Psoas muscle (tissue), 8 donors: Measurements from ENCODE around the gene SLC9A5. TPM values are rescaled to one million over a fixed set of nuclear protein-coding genes. Genes with fewer than 3 reads are reported as not detected.
A peak's percentile ranks its signal among the peaks of the same experiment; 100 is the strongest.

ENCODE experiments used
- ATAC-seq, 4 donors: fragments of 200-7000 bp; cut with Tn5 transposase; one replicate each; pipeline ENCODE4 v1.9.1; 2020; ENCODE audit warnings: moderate library complexity in 3 of 4, mild to moderate bottlenecking in 2 of 4
- DNase-seq, 2 donors: peaks; one replicate each; pipeline ENCODE4 v3.0.0-alpha.2; 2020
- H3K27ac ChIP-seq: fragments of 200-600 bp; one replicate; pipeline ENCODE4 v1.8.0; 2022
- H3K27me3 ChIP-seq, 3 donors: fragments of 200-600 bp in 1 of 3; one replicate each; pipeline versions ENCODE4 v1.6.1 to v1.8.0; 2013 to 2022; ENCODE audit warnings: low read length in 2 of 3, mild to moderate bottlenecking in 2 of 3, moderate library complexity in 1 of 3; ENCODE audit not compliant: insufficient read depth in 3 of 3
- H3K36me3 ChIP-seq, 2 donors: fragments of 200-600 bp in 1 of 2; one replicate each; pipeline versions ENCODE4 v1.6.1 to v1.8.0; 2013 to 2022; ENCODE audit warnings: low read depth in 1 of 2, mild to moderate bottlenecking in 1 of 2, moderate library complexity in 1 of 2; ENCODE audit not compliant: insufficient read depth in 1 of 2
- H3K4me1 ChIP-seq: fragments of 200-600 bp; one replicate; pipeline ENCODE4 v1.8.0; 2022
- H3K4me3 ChIP-seq: fragments of 200-600 bp; one replicate; pipeline ENCODE4 v1.8.0; 2022; ENCODE audit warnings: mild to moderate bottlenecking
- H3K9me3 ChIP-seq: fragments of 200-600 bp; one replicate; pipeline ENCODE4 v1.8.0; 2022
- CTCF ChIP-seq: fragments of 200-600 bp; IDR thresholded peaks from one replicate; pipeline ENCODE4 v1.8.0; 2022; ENCODE audit warnings: antibody characterized with exemption
- WGBS, 3 donors: extraction: QIAGEN DNeasy Blood & Tissue Kit; methylation state at CpG; one replicate each; pipeline versions ENCODE4 v1.1.6 to v1.1.7; 2013; 5-methylcytosine and 5-hydroxymethylcytosine counted together
- intact Hi-C, 2 donors: fragments of 100-400 bp; cut with DNase I; formaldehyde crosslinking; loops; one replicate each; pipeline versions ENCODE4 v1.11.0 to v1.14.2; 2022
- polyA plus RNA-seq, 3 donors: library from polyadenylated mRNA; stranded (reverse); fragments of 200-250 nt; gene quantifications; one replicate each; pipeline ENCODE4 v1.2.3, GENCODE V29; 2013
- total RNA-seq, 4 donors: library from RNA; stranded (reverse); fragmentation: NEBNext Ultra II Directional in 2 of 4; extraction: Animal tissue kit (Norgen Biotek cat#: 25700) in 2 of 4; gene quantifications; one replicate each; pipeline versions ENCODE4 v1.2.1 to v1.2.4, GENCODE V29; 2021 to 2023
- donor health status: healthy with polysubstance abuse.
- donor health status: DM: no; HTN: no; CAD: no; lungs with moderate emphysema.
- donor health status: Bipolar disorder and iron deficiency.
- donor health status: healthy.
- donor health status: DM: yes; HTN: yes; CAD: no.
- donor health status: DM: no; HTN: no; CAD: no.
- donor health status: DM: no; HTN: no; CAD: no.
- donor health status: DM: yes; HTN: yes; CAD: no.

The SLC9A5 gene
- total and polyA plus RNA-seq, 7 donors = 0.52 to 1.7 (median 1.1) TPM

- peak overlapping the region; percentile 99 for H3K27ac ChIP-seq
- DNase-seq (no peak), ATAC-seq (no peak)
- no peaks in the 10 kb centered on the region for H3K27me3 ChIP-seq
- no peak for TF ChIP-seq CTCF
- peaks cover 32% of the 10 kb centered on the region for H3K4me1 ChIP-seq
- H3K4me3 ChIP-seq = peak overlapping the region; percentile 94
- intact Hi-C loops = no loop called here
- 1 to 9% (median 7%) methylated on average over 7 of the region's 7 CpGs for WGBS, 3 donors
- no peaks in the 10 kb centered on the region for H3K9me3 ChIP-seq
- H3K36me3 ChIP-seq = no peaks in the 10 kb centered on the region
These were observed 742 bp upstream of the SLC9A5 start for GRCh38 chr16:67248073-67248400.

DNA sequence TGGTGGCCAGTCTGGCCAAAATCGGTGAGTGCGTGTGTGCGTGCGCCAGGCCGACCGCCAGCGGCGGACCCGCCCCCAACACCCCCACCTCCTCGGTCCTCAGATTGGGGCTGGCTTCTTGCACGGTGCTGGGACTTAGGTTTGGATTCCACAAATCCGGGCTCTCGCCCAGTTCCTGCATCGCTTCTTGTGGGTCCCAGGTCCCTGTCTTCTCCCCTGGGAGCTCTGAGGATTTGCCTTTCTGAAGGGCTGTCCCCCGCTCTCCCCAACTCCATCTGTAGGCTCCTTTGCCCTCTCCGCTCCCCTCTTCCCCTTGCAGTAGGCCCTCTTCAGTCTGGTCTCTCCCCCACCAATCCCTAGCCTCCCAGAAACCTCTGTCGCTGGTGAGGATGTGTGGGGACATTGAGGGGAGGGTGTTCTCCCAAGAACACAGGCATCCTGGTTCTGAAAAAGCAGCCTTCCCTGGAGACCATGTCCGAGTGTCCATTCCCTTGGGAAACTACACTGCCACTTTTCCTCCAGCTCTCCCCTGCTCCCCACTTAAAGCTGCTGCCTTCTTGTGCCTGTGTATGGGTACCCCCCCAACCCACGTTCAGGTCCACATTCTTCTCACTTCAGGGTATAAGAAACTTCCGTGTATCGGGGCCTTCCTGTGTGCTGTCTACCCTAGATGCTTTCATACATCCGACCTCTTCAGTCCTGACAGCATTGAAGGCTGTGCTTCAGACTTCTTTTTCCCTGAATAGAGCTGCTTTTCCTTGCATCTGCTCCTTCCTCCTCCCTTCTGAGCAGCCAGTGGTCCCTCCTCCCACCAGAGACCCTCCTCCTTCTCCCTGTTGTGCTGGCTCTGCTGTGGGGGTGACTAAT is 632 bp downstream of the SLC9A5 start:
- no peak for ATAC-seq
- no peak for TF ChIP-seq CTCF
- Histone ChIP-seq H3K27me3 (no peaks in the 10 kb centered on the region), H3K9me3 (no peaks in the 10 kb centered on the region), H3K4me3 (peak overlapping the region; percentile 94), H3K36me3 (no peaks in the 10 kb centered on the region), H3K4me1 (peaks cover 20% of the 10 kb centered on the region), H3K27ac (peak overlapping the region; percentile 99)
- intact Hi-C loops = loop anchor here in 1 of 2 donors (10.0 kb wide), 1 partner anchor 165 kb away; the partner anchor contains the start of gene ZDHHC1
- peak; percentile 4 to 63 for DNase-seq
- WGBS, 3 donors = 23 to 35% (median 26%) methylated on average over 18 to 22 of the region's 22 CpGs

- no peak for TF ChIP-seq CTCF
- WGBS, 3 donors = 58 to 70% (median 59%) methylated on average over 4 of the region's 4 CpGs
- peaks cover 14% of the 10 kb centered on the region for H3K4me1 ChIP-seq
- H3K36me3 ChIP-seq = peaks cover 0 to under 1% of the 10 kb centered on the region in 2 donors
- H3K27me3 ChIP-seq = no peaks in the 10 kb centered on the region
- no peaks in the 10 kb centered on the region for H3K9me3 ChIP-seq
- ATAC-seq (no peak), DNase-seq (peak; percentile 5 to 12)
- no peak overlapping the region for H3K4me3 ChIP-seq
- H3K27ac ChIP-seq = no peak overlapping the region
- intact Hi-C loops = loop anchor here in 1 of 2 donors (10.0 kb wide), 1 partner anchor 165 kb away; the partner anchor contains the start of gene ZDHHC1
These were observed 1.2 kb downstream of the SLC9A5 start for GRCh38 chr16:67250045-67250327.

- WGBS, 3 donors = 43 to 66% (median 50%) methylated on average over 3 to 4 of the region's 4 CpGs
- H3K27ac ChIP-seq = no peak overlapping the region
These were observed 4.1 kb downstream of the SLC9A5 start for GRCh38 chr16:67252609-67253497.

More at GRCh38 chr16:67252609-67253497, 4.1 kb downstream of the SLC9A5 start:
- Histone ChIP-seq H3K36me3 (peaks cover 0 to 6% of the 10 kb centered on the region in 2 donors), H3K27me3 (no peaks in the 10 kb centered on the region), H3K4me1 (peaks cover 6% of the 10 kb centered on the region), H3K4me3 (no peak overlapping the region), H3K9me3 (no peaks in the 10 kb centered on the region)
- peak; percentile 30 to 56 for DNase-seq
- intact Hi-C loops = loop anchor here in 1 of 2 donors (10.0 kb wide), 1 partner anchor 162 kb away; the partner anchor contains the start of gene ZDHHC1
- TF ChIP-seq CTCF = no peak
- ATAC-seq = peak; percentile 14 to 50 (median 23)
